GM12801 (cell line): ENCODE data around the gene CHERP.

Experiments
- CTCF ChIP-seq: IDR thresholded peaks from one replicate; pipeline ENCODE4 v1.5.1; 2011; ENCODE audit warnings: control low read depth; ENCODE audit not compliant: insufficient read length; ENCODE audit errors: extremely low read depth

CHERP gene

DNA sequence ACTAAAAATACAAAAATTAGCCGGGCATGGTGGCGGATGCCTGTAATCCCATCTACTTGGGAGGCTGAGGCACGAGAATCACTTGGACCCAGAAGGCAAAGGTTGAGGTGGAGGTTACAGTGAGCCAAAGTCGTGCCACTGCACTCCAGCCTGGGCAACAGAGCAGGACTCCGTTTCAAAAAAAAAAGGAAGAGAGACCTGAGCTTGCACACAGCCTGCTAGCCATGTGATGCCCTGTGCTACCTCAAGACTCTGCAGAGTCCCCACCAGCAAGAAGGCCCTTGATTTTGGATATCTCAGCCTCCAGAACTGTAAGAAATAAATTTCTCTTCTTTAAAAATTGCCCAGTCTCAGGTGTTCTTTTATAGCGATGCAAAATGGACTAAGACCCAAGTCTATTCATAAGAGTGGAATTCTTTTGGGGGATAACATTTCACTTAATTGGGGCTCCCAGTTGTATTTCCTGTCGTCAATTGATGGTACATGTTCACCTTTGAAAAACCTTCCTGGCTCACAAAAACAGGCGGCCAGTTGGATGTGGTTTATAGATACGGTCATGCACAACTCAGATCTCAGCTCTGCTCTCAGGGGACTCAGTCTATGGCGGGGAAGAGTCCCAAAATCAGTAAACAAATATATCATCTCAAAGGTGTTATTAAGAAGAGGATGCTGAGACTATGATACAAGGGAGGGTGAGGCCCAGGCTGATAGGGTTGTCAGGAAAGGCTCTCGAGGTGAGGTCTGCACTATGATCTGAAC, 2.4 kb upstream of the CHERP start:
- TF ChIP-seq CTCF: no peak

GRCh38 chr19:16542910-16543472, 754 bp upstream of the CHERP start:
- no peak for TF ChIP-seq CTCF

GRCh38 chr19:16541526-16542044, 652 bp downstream of the CHERP start:
- TF ChIP-seq CTCF: no peak

- no peak for TF ChIP-seq CTCF
Observed at GRCh38 chr19:16540948-16541347, 1.3 kb downstream of the CHERP start.

- TF ChIP-seq CTCF: no peak
Observed at GRCh38 chr19:16537111-16537510, 5.1 kb downstream of the CHERP start.

GRCh38 chr19:16536130-16536529, 6.1 kb downstream of the CHERP start:
- no peak for TF ChIP-seq CTCF

DNA sequence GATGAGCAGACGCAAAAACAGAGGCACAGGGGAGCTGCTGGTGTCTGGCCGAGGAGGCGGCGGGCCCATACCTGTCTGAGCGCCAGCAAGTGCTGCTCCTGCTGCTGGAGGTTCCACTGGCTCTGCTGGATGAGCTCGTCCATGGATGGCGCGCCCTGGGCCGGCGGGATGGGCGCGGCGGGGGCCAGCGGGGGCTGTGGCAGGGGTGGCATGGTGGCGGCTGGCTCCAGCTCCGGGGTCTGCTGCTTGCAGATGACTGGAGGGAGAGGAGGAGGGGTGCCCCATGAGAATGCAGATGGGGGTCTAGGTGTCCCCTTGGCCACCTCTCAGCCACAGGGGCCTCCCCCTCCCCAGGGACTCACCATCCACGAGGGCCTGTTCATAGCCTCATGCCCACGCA, 6.9 kb downstream of the CHERP start:
- TF ChIP-seq CTCF: no peak
